A673 (cell line): ENCODE data around the gene OR2J1. TPM values are rescaled to one million over a fixed set of nuclear protein-coding genes. Genes with fewer than 3 reads are reported as not detected.

Experiments used
- BruUV-seq: library from RNA; stranded (reverse); fragments of 400-500 nt; replicated peaks from 2 replicates; lab custom pipeline; 2021; lab: Mats Ljungman, UMichigan
- CTCF ChIA-PET: fragments of 300-600 bp; sonication (Branson Sonifier 250); formaldehyde crosslinking; loops from one replicate; lab custom pipeline; 2022; ENCODE audit warnings: antibody characterized with exemption; lab: Charles Lee
- POLR2A ChIA-PET: fragments of 300-600 bp; sonication (Branson Sonifier 250); formaldehyde crosslinking; loops from one replicate; lab custom pipeline; 2022; ENCODE audit warnings: antibody characterized with exemption; ENCODE audit not compliant: low non-redundant PET; lab: Charles Lee
- DNase-seq: peaks from one replicate; pipeline ENCODE4 v3.0.0-alpha.2; 2015; ENCODE audit warnings: low spot score
- H3K27ac ChIP-seq: fragments of 200-600 bp; sonication (generic); 2 replicates; pipeline ENCODE4 v1.5.1; 2016; ENCODE audit warnings: mixed run types, low read depth, mild to moderate bottlenecking, mixed read lengths, antibody characterized with exemption, low read length; ENCODE audit not compliant: poor library complexity, severe bottlenecking
- H3K27me3 ChIP-seq: fragments of 200-600 bp; sonication (generic); replicated peaks from 2 replicates; pipeline ENCODE4 v1.6.1; 2017; ENCODE audit warnings: mixed run types, low read depth, mild to moderate bottlenecking, mixed read lengths, antibody characterized with exemption, low read length; ENCODE audit not compliant: insufficient read depth, poor library complexity
- H3K36me3 ChIP-seq: fragments of 200-600 bp; sonication (generic); 2 replicates; pipeline ENCODE4 v1.6.1; 2016; ENCODE audit warnings: mixed run types, mild to moderate bottlenecking, mixed read lengths, antibody characterized with exemption, low read length; ENCODE audit not compliant: insufficient read depth, poor library complexity, severe bottlenecking
- H3K4me1 ChIP-seq: fragments of 200-600 bp; sonication (generic); 2 replicates; pipeline ENCODE4 v1.6.1; 2017; ENCODE audit warnings: mixed run types, mild to moderate bottlenecking, mixed read lengths, antibody characterized with exemption, low read length; ENCODE audit not compliant: insufficient read depth, poor library complexity, severe bottlenecking
- H3K4me3 ChIP-seq: fragments of 200-600 bp; sonication (generic); 2 replicates; pipeline ENCODE4 v1.5.1; 2016; ENCODE audit warnings: low read depth, mixed run types, mild to moderate bottlenecking, mixed read lengths, low read length; ENCODE audit not compliant: poor library complexity, severe bottlenecking
- H3K9me3 ChIP-seq: fragments of 200-600 bp; sonication (generic); 2 replicates; pipeline ENCODE4 v1.6.1; 2016; ENCODE audit warnings: mixed run types, low read depth, mild to moderate bottlenecking, mixed read lengths, antibody characterized with exemption, low read length; ENCODE audit not compliant: poor library complexity, severe bottlenecking
- CTCF ChIP-seq: fragments of 300-800, 200-600 bp; sonication (generic); conservative IDR thresholded peaks from 2 replicates; pipeline ENCODE4 v1.5.1; 2017; ENCODE audit warnings: low read depth, mild to moderate bottlenecking, antibody characterized with exemption, low read length, moderate library complexity, mixed read lengths
- EZH2 ChIP-seq: fragments of 200-600 bp; sonication (generic); IDR thresholded peaks from 2 replicates; pipeline ENCODE4 v1.6.1; 2017; ENCODE audit warnings: borderline replicate concordance, low read depth, mild to moderate bottlenecking, mixed read lengths, antibody characterized with exemption, low read length; ENCODE audit not compliant: poor library complexity, severe bottlenecking
- intact Hi-C: fragments of 100-400 bp; cut with micrococcal nuclease; formaldehyde crosslinking; loops from one replicate; pipeline ENCODE4 v1.10.0; 2022; ENCODE audit not compliant: unreplicated experiment
- total RNA-seq: library from RNA; stranded (reverse); gene quantifications from 2 replicates; pipeline ENCODE4 v1.2.3, GENCODE V29; 2021

Gene OR2J1
- total RNA-seq, 1 experiment from 2014 or later, result not detected

GRCh38 chr6:29130644-29131043, 31.4 kb downstream of the OR2J1 start:
- no peak for TF ChIP-seq CTCF
- no peak for TF ChIP-seq EZH2
- Histone ChIP-seq H3K9me3 (no peaks in the 10 kb centered on the region), H3K4me3 (no peak overlapping the region), H3K36me3 (no peaks in the 10 kb centered on the region), H3K27me3 (peaks cover 50% of the 10 kb centered on the region), H3K27ac (no peak overlapping the region), H3K4me1 (no peaks in the 10 kb centered on the region)
- ChIA-PET POLR2A (no interaction called here), CTCF (no interaction called here)
- intact Hi-C loops, result no loop called here
- no peak for DNase-seq
- no TSS peak for BruUV-seq

GRCh38 chr6:29131691-29132090, 32.4 kb downstream of the OR2J1 start:
- no peaks in the 10 kb centered on the region for H3K36me3 ChIP-seq
- intact Hi-C loops, result no loop called here
- H3K27ac ChIP-seq, result no peak overlapping the region
- CTCF ChIA-PET, result no interaction called here
- no peaks in the 10 kb centered on the region for H3K9me3 ChIP-seq
- no peak for DNase-seq
- POLR2A ChIA-PET, result no interaction called here
- TF ChIP-seq EZH2, result no peak
- no peak for TF ChIP-seq CTCF
- no TSS peak for BruUV-seq
- no peak overlapping the region for H3K4me3 ChIP-seq
- peaks cover 56% of the 10 kb centered on the region for H3K27me3 ChIP-seq
- H3K4me1 ChIP-seq, result no peaks in the 10 kb centered on the region

- H3K27me3 ChIP-seq, result peaks cover 24% of the 10 kb centered on the region
- no peaks in the 10 kb centered on the region for H3K4me1 ChIP-seq
- TF ChIP-seq EZH2, result no peak
- no peak for TF ChIP-seq CTCF
- CTCF ChIA-PET, result no interaction called here
- intact Hi-C loops, result no loop called here
- no TSS peak for BruUV-seq
- no peak overlapping the region for H3K4me3 ChIP-seq
- H3K27ac ChIP-seq, result no peak overlapping the region
- no peaks in the 10 kb centered on the region for H3K36me3 ChIP-seq
- POLR2A ChIA-PET, result no interaction called here
- H3K9me3 ChIP-seq, result peaks cover 5% of the 10 kb centered on the region
- DNase-seq, result no peak
Observed at GRCh38 chr6:29137724-29138123, 38.4 kb downstream of the OR2J1 start.
